Neural progenitor cell (in vitro differentiated cells): ENCODE data around the gene MAP2. TPM values are rescaled to one million over a fixed set of nuclear protein-coding genes. Genes with fewer than 3 reads are reported as not detected.

Experiments
- DNase-seq: peaks from one replicate; pipeline ENCODE4 v3.0.0-alpha.2; 2016; ENCODE audit warnings: low spot score
- H2AFZ ChIP-seq: fragments of 200-600 bp; sonication (generic); replicated peaks from 2 replicates; pipeline ENCODE4 v1.6.1; 2016; ENCODE audit warnings: antibody characterized with exemption
- H3F3A ChIP-seq: fragments of 200-600 bp; sonication (generic); 2 replicates; pipeline ENCODE4 v1.6.1; 2016; ENCODE audit warnings: antibody characterized with exemption, low read depth
- H3K27ac ChIP-seq: fragments of 200-600 bp; sonication (generic); 2 replicates; pipeline ENCODE4 v1.5.1; 2016; ENCODE audit warnings: mild to moderate bottlenecking
- H3K27me3 ChIP-seq: fragments of 200-600 bp; sonication (generic); 2 replicates; pipeline ENCODE4 v1.6.1; 2016; ENCODE audit warnings: mild to moderate bottlenecking, moderate library complexity
- H3K36me3 ChIP-seq: fragments of 200-600 bp; sonication (generic); 2 replicates; pipeline ENCODE4 v1.5.1; 2016
- H3K4me1 ChIP-seq: fragments of 200-600 bp; sonication (generic); 2 replicates; pipeline ENCODE4 v1.6.1; 2016; ENCODE audit warnings: mixed run types
- H3K4me2 ChIP-seq: fragments of 200-600 bp; sonication (generic); 2 replicates; pipeline ENCODE4 v1.6.1; 2016
- H3K4me3 ChIP-seq: fragments of 200-600 bp; sonication (generic); 2 replicates; pipeline ENCODE4 v1.5.1; 2016
- H3K79me2 ChIP-seq: fragments of 200-600 bp; sonication (generic); 2 replicates; pipeline ENCODE4 v1.6.1; 2016; ENCODE audit warnings: low read depth
- H3K9ac ChIP-seq: fragments of 200-600 bp; sonication (generic); 2 replicates; pipeline ENCODE4 v1.6.1; 2016
- H3K9me3 ChIP-seq: fragments of 200-600 bp; sonication (generic); 2 replicates; pipeline ENCODE4 v1.5.1; 2016; ENCODE audit warnings: low read depth
- H4K20me1 ChIP-seq: fragments of 200-600 bp; sonication (generic); 2 replicates; pipeline ENCODE4 v1.6.1; 2016; ENCODE audit warnings: low read depth
- H3K27ac Mint-ChIP-seq: 3 replicates; pipeline ENCODE4 v1.8.0; 2021; ENCODE audit warnings: mixed read lengths
- H3K27me3 Mint-ChIP-seq: 2 replicates; pipeline ENCODE4 v1.8.0; 2022; ENCODE audit warnings: low read depth, mild to moderate bottlenecking, inconsistent platforms, moderate library complexity, mixed read lengths; ENCODE audit not compliant: insufficient read depth
- H3K36me3 Mint-ChIP-seq: 3 replicates; pipeline ENCODE4 v1.8.0; 2021; ENCODE audit warnings: mixed read lengths
- H3K4me1 Mint-ChIP-seq: 3 replicates; pipeline ENCODE4 v1.8.0; 2021; ENCODE audit warnings: mixed read lengths
- H3K4me3 Mint-ChIP-seq: 3 replicates; pipeline ENCODE4 v1.8.0; 2021; ENCODE audit warnings: mild to moderate bottlenecking, moderate library complexity, mixed read lengths
- H3K9me3 Mint-ChIP-seq: 3 replicates; pipeline ENCODE4 v1.8.0; 2020; ENCODE audit warnings: mixed read lengths
- EZH2 ChIP-seq: fragments of 200-600 bp; sonication (generic); IDR thresholded peaks from 2 replicates; pipeline ENCODE4 v1.6.1; 2017; ENCODE audit warnings: antibody characterized with exemption, mild to moderate bottlenecking, moderate library complexity
- EZH2phosphoT487 ChIP-seq: fragments of 200-600 bp; sonication (generic); IDR thresholded peaks from 2 replicates; pipeline ENCODE4 v1.6.1; 2017; ENCODE audit warnings: antibody characterized with exemption
- total RNA-seq: library from RNA; depleted of rRNA; stranded (reverse); fragments of >200 nt; gene quantifications from 2 replicates; pipeline ENCODE4 v1.2.3, GENCODE V29; 2015; ENCODE audit warnings: low replicate concordance
- TF ChIP-seq, protein P1 (sequence below): fragments of 200-600 bp; sonication (generic); IDR thresholded peaks from 2 replicates; pipeline ENCODE4 v1.5.1; 2017; ENCODE audit warnings: antibody characterized with exemption, mild to moderate bottlenecking

The MAP2 gene
- total RNA-seq, 1 donor from 2014 or later = 102 TPM

DNA sequence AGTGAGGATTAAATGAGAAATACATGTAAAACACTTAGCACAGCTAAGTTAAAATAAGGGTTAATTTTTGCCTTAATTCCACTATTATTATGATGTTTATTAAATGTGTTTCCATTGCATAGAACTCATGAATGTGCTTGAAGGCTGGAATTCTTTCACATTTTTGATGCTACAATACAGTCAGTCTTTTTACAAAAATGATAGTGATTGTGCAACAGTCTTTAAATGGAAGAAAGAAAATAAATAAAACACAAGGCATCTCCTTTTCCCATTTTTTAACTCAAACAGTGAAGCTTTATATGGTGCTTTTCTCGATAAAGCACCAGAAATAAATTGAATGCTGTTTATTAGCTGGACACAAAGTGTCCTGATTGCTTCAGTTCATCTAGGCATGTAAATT is 123.9 kb downstream of the MAP2 start:
- Mint-ChIP-seq H3K36me3 (peaks cover 32% of the 10 kb centered on the region), H3K4me1 (peaks cover 7% of the 10 kb centered on the region), H3K27ac (no peak overlapping the region), H3K27me3 (peaks cover 3% of the 10 kb centered on the region), H3K9me3 (peaks cover 13% of the 10 kb centered on the region), H3K4me3 (no peak overlapping the region)
- TF ChIP-seq EZH2phosphoT487 (no peak), EZH2 (no peak)
- TF ChIP-seq, protein P1, sequence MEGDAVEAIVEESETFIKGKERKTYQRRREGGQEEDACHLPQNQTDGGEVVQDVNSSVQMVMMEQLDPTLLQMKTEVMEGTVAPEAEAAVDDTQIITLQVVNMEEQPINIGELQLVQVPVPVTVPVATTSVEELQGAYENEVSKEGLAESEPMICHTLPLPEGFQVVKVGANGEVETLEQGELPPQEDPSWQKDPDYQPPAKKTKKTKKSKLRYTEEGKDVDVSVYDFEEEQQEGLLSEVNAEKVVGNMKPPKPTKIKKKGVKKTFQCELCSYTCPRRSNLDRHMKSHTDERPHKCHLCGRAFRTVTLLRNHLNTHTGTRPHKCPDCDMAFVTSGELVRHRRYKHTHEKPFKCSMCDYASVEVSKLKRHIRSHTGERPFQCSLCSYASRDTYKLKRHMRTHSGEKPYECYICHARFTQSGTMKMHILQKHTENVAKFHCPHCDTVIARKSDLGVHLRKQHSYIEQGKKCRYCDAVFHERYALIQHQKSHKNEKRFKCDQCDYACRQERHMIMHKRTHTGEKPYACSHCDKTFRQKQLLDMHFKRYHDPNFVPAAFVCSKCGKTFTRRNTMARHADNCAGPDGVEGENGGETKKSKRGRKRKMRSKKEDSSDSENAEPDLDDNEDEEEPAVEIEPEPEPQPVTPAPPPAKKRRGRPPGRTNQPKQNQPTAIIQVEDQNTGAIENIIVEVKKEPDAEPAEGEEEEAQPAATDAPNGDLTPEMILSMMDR = no peak
- H3K4me2 ChIP-seq = no peak overlapping the region
- no peak overlapping the region for H3K4me3 ChIP-seq
- H3K36me3 ChIP-seq = no peaks in the 10 kb centered on the region
- H3K27ac ChIP-seq = no peak overlapping the region
- H3K9me3 ChIP-seq = no peaks in the 10 kb centered on the region
- H3K79me2 ChIP-seq = no peaks in the 10 kb centered on the region
- H3K9ac ChIP-seq = no peak overlapping the region
- H2AFZ ChIP-seq = no peak overlapping the region
- peaks cover 6% of the 10 kb centered on the region for H3F3A ChIP-seq
- no peak for DNase-seq
- H3K27me3 ChIP-seq = no peaks in the 10 kb centered on the region
- no peaks in the 10 kb centered on the region for H4K20me1 ChIP-seq
- peaks cover 8% of the 10 kb centered on the region for H3K4me1 ChIP-seq

DNA sequence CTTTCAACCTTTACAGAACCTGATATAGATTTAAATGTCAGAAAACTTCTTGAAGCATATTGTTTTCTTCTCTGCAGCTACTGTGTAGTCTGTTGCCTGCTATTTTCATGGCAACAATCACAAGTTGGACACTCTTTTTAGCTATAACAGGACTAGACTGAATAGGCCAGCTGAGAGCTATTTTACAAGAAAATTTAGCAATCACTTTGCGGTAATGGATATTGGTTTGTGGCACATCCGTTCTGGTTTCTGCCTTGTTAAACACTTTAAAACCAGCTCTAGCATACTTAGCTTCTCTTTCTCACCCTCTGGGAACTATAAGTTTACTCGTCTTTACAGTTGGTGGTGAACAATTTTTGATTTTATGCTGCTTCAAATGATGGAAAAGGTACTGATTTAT is 125.7 kb downstream of the MAP2 start:
- Histone ChIP-seq H4K20me1 (no peaks in the 10 kb centered on the region), H3K4me2 (no peak overlapping the region), H3F3A (peaks cover 6% of the 10 kb centered on the region), H3K27me3 (no peaks in the 10 kb centered on the region), H3K9ac (no peak overlapping the region), H3K79me2 (no peaks in the 10 kb centered on the region), H3K27ac (no peak overlapping the region), H3K36me3 (no peaks in the 10 kb centered on the region), H3K4me3 (no peak overlapping the region), H3K9me3 (no peaks in the 10 kb centered on the region), H2AFZ (no peak overlapping the region), H3K4me1 (peaks cover 12% of the 10 kb centered on the region)
- Mint-ChIP-seq H3K27ac (no peak overlapping the region), H3K36me3 (peaks cover 15% of the 10 kb centered on the region), H3K4me3 (no peak overlapping the region), H3K27me3 (peaks cover 2% of the 10 kb centered on the region), H3K4me1 (peaks cover 13% of the 10 kb centered on the region), H3K9me3 (peaks cover 3% of the 10 kb centered on the region)
- no peak for DNase-seq
- TF ChIP-seq EZH2phosphoT487 (no peak), EZH2 (no peak)
- TF ChIP-seq, protein P1 = no peak

DNA sequence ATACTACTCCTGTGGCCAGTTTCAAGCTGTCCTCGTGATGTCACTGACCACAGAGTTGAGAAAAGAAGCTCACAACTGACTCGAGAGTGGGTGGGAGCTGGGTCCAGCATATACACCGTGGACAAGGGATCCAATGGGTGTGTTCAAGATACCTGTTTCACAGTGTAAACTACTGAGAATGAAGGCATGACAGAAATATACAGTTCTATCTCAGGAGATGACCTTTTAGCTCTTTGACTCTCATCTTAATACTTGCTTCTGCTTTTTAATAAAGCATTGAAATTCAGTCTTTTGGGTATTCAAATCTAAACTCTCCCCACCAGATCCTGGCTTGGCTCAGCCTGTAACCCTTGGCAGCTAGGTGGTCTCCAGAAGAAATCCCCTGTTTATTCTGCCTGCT is 130.1 kb downstream of the MAP2 start:
- no peak overlapping the region for H3K4me2 ChIP-seq
- no peaks in the 10 kb centered on the region for H3K9me3 ChIP-seq
- no peaks in the 10 kb centered on the region for H4K20me1 ChIP-seq
- no peaks in the 10 kb centered on the region for H3K79me2 ChIP-seq
- no peak overlapping the region for H2AFZ ChIP-seq
- peaks cover under 1% of the 10 kb centered on the region for H3F3A ChIP-seq
- Mint-ChIP-seq H3K36me3 (peaks cover 11% of the 10 kb centered on the region), H3K4me1 (peaks cover 16% of the 10 kb centered on the region), H3K27ac (no peak overlapping the region), H3K9me3 (no peaks in the 10 kb centered on the region), H3K4me3 (no peak overlapping the region), H3K27me3 (no peaks in the 10 kb centered on the region)
- H3K36me3 ChIP-seq = no peaks in the 10 kb centered on the region
- DNase-seq = no peak
- H3K27ac ChIP-seq = no peak overlapping the region
- no peak overlapping the region for H3K4me3 ChIP-seq
- no peak overlapping the region for H3K9ac ChIP-seq
- no peaks in the 10 kb centered on the region for H3K27me3 ChIP-seq
- TF ChIP-seq, protein P1 = no peak
- TF ChIP-seq EZH2phosphoT487 (no peak), EZH2 (no peak)
- peaks cover 6% of the 10 kb centered on the region for H3K4me1 ChIP-seq
